HepG2 (cell line): ENCODE measurements around the gene MAPK8. TPM values are rescaled to one million over a fixed set of nuclear protein-coding genes. Genes with fewer than 3 reads are reported as not detected.
A peak's percentile ranks its signal among the peaks of the same experiment; 100 is the strongest.

ENCODE experiments used
- ATAC-seq: fragments of 200-7000 bp; cut with Tn5 transposase; 3 replicates; pipeline ENCODE4 v1.9.1; 2020; ENCODE audit warnings: mild to moderate bottlenecking, moderate library complexity
- BruUV-seq: library from RNA; stranded (reverse); fragments of 400-500 nt; replicated peaks from 2 replicates; lab custom pipeline; 2021; lab: Mats Ljungman, UMichigan
- CTCF ChIA-PET: fragments of 300-600 bp; formaldehyde crosslinking; extraction: SDS; loops from one replicate; lab custom pipeline; 2021; ENCODE audit warnings: low total read pairs, inconsistent platforms, low intra/inter-chr PET ratio; lab: Yijun Ruan, JAX
- POLR2A ChIA-PET: fragments of 350-600 bp; sonication (Branson Sonifier 250); formaldehyde crosslinking; loops from one replicate; lab custom pipeline; 2020; ENCODE audit warnings: antibody characterized with exemption, inconsistent platforms; lab: Yijun Ruan, JAX
- DNase-seq: peaks from one replicate; pipeline ENCODE4 v3.0.0-alpha.2; 2015; ENCODE audit warnings: low spot score
- FAIRE-seq: peaks from 3 replicates; lab custom pipeline; 2011; peaks lifted over from hg19 to GRCh38; lab: Jason Lieb, UNC
- H2AFZ ChIP-seq: one replicate; pipeline ENCODE4 v1.6.1; 2011; ENCODE audit warnings: low read length, inconsistent platforms
- H3K27ac ChIP-seq: fragments of 300-600 bp; 3 replicates; pipeline ENCODE4 v1.8.0; 2011; ENCODE audit warnings: mixed run types, mild to moderate bottlenecking, mixed read lengths, low read length, inconsistent platforms; ENCODE audit not compliant: insufficient read depth; ENCODE audit errors: extremely low read length
- H3K27me3 ChIP-seq, 2 experiments: fragments of 200-600 bp in 1 of 2; 2 replicates in 1 of 2; 3 replicates in 1 of 2; pipeline versions ENCODE4 v1.6.0 to v1.8.0; 2011; ENCODE audit warnings: low read length in 2 of 2, mild to moderate bottlenecking in 2 of 2, moderate library complexity in 2 of 2, inconsistent platforms in 1 of 2; ENCODE audit not compliant: insufficient read depth in 2 of 2, control insufficient read depth in 1 of 2
- H3K36me3 ChIP-seq, 2 experiments: fragments of 200-600 bp in 1 of 2; replicated peaks in 1 of 2; 2 replicates in 1 of 2; 3 replicates in 1 of 2; pipeline versions ENCODE4 v1.5.1 to v1.8.0; 2011; ENCODE audit warnings: low read length in 2 of 2, inconsistent platforms in 1 of 2; ENCODE audit not compliant: insufficient read depth in 2 of 2, control insufficient read depth in 1 of 2
- H3K4me1 ChIP-seq: 2 replicates; pipeline ENCODE4 v1.5.1; 2012; ENCODE audit warnings: low read length, inconsistent platforms; ENCODE audit not compliant: insufficient read depth
- H3K4me2 ChIP-seq: 2 replicates; pipeline ENCODE4 v1.6.0; 2011; ENCODE audit warnings: low read depth, low read length, inconsistent platforms
- H3K4me3 ChIP-seq, 3 experiments: fragments of 200-600 bp in 1 of 3; sonication (generic), shearing (Covaris generic) in 1 of 3; replicated peaks in 1 of 3; 2 replicates each; pipeline ENCODE4 v1.5.1; 2011 to 2016; ENCODE audit warnings: low read length in 3 of 3, inconsistent platforms in 2 of 3, low read depth in 2 of 3, mild to moderate bottlenecking in 2 of 3, control low read depth in 1 of 3, mixed read lengths in 1 of 3; ENCODE audit not compliant: insufficient read depth in 1 of 3
- H3K79me2 ChIP-seq: one replicate; pipeline ENCODE4 v1.6.1; 2011; ENCODE audit warnings: low read length, inconsistent platforms; ENCODE audit not compliant: insufficient read depth
- H3K9ac ChIP-seq: 2 replicates; pipeline ENCODE4 v1.6.0; 2011; ENCODE audit warnings: mild to moderate bottlenecking, low read depth, low read length, inconsistent platforms; ENCODE audit not compliant: insufficient read depth
- H3K9me3 ChIP-seq: 2 replicates; pipeline ENCODE4 v1.5.1; 2012; ENCODE audit warnings: mild to moderate bottlenecking, low read length
- H4K20me1 ChIP-seq: 2 replicates; pipeline ENCODE4 v1.6.0; 2011; ENCODE audit warnings: inconsistent platforms, mild to moderate bottlenecking, low read length, moderate library complexity; ENCODE audit not compliant: insufficient read depth
- CREB1 ChIP-seq, 2 experiments: fragments of 450-650 bp in 1 of 2; IDR thresholded peaks; 2 replicates each; pipeline ENCODE4 v1.6.1; 2016 to 2017; ENCODE audit warnings: control low read depth in 1 of 2, mild to moderate bottlenecking in 1 of 2, missing compliant biosample characterization in 1 of 2, missing genetic modification characterization in 1 of 2
- GATAD2A ChIP-seq: IDR thresholded peaks from 2 replicates; pipeline ENCODE4 v1.6.1; 2016
- MIXL1 ChIP-seq: IDR thresholded peaks from 2 replicates; pipeline ENCODE4 v1.6.1; 2016
- RAD21 ChIP-seq: fragments of 450-650 bp; formaldehyde crosslinking; IDR thresholded peaks from 2 replicates; pipeline ENCODE4 v1.5.0; 2020; ENCODE audit warnings: mild to moderate bottlenecking
- SMC3 ChIP-seq: IDR thresholded peaks from 2 replicates; pipeline ENCODE4 v1.6.1; 2011; ENCODE audit warnings: low read length, improper control_type of control experiment
- STAG1 ChIP-seq: sonication (generic); formaldehyde crosslinking; IDR thresholded peaks from 2 replicates; pipeline ENCODE4 v1.4.0; 2020; ENCODE audit warnings: missing genetic modification reagents
- ZNF329 ChIP-seq: sonication (generic); formaldehyde crosslinking; IDR thresholded peaks from 2 replicates; pipeline ENCODE4 v1.9.0; 2021; ENCODE audit warnings: low read depth, mild to moderate bottlenecking, missing genetic modification reagents
- ZNF451 ChIP-seq: sonication (generic); formaldehyde crosslinking; IDR thresholded peaks from 2 replicates; pipeline ENCODE4 v1.5.0; 2020; ENCODE audit warnings: mild to moderate bottlenecking, missing genetic modification reagents
- WGBS: methylation state at CpG from one replicate; pipeline ENCODE4 v1.1.6; 2017; ENCODE audit warnings: low lambda C conversion rate; 5-methylcytosine and 5-hydroxymethylcytosine counted together
- in situ Hi-C: cut with HindIII; loops from 2 replicates; pipeline ENCODE4 v1.10.0; 2017; ENCODE audit warnings: low pct_unique_long_range_greater_than_20kb; ENCODE audit not compliant: extremely low pct_ligation_motif_present
- intact Hi-C: fragments of 100-400 bp; cut with micrococcal nuclease; formaldehyde crosslinking; loops from one replicate; pipeline ENCODE4 v1.10.0; 2022; ENCODE audit not compliant: unreplicated experiment
- polyA plus RNA-seq, 8 experiments: library from polyadenylated mRNA; depleted of rRNA in 3 of 8; stranded (reverse) in 7 of 8; unstranded in 1 of 8; fragments of >200 nt; fragmentation: Illumina TruSeq in 4 of 8; extraction: Trizol in 4 of 8; gene quantifications; 2 replicates each; pipeline versions ENCODE4 v1.2.1 to v1.2.3, GENCODE V29; 2011 to 2016; ENCODE audit warnings: low read depth in 4 of 8, missing spikeins in 1 of 8, mixed read lengths in 1 of 8; ENCODE audit not compliant: insufficient read depth in 1 of 8
- total RNA-seq, 5 experiments: library from RNA; depleted of rRNA; stranded (reverse); fragments of >200 nt; fragmentation: Illumina TruSeq; extraction: Trizol; gene quantifications; 2 replicates each; pipeline ENCODE4 v1.2.3, GENCODE V29; 2016; ENCODE audit warnings: low read depth in 1 of 5
- TF ChIP-seq, protein P1 (sequence below): sonication (generic); formaldehyde crosslinking; IDR thresholded peaks from 2 replicates; pipeline ENCODE4 v1.5.0; 2020; ENCODE audit warnings: mild to moderate bottlenecking, missing genetic modification reagents, moderate library complexity
- TF ChIP-seq, protein P2 (sequence below): sonication (generic); formaldehyde crosslinking; IDR thresholded peaks from 2 replicates; pipeline ENCODE4 v1.4.0; 2020; ENCODE audit warnings: missing genetic modification reagents; ENCODE audit errors: not compliant biosample characterization

Gene MAPK8
- total and polyA plus RNA-seq, 2 of the 13 experiments (the other 11 are each of a cell fraction or from before 2014, with no cell fraction given): 41.6 to 47.3 TPM

GRCh38 chr10:48363617-48364355 is 57.3 kb downstream of the MAPK8 start:
- WGBS: 11% methylated on average over 5 of the region's 5 CpGs
- peak; percentile 74 for TF ChIP-seq RAD21
- TF ChIP-seq CREB1 (IDR thresholded peaks at IDR 0.05): no peak
- TF ChIP-seq CREB1 (CRISPR knock-in tag; IDR thresholded peaks at IDR 0.05): peak; percentile 12; the same call in 1 of the 2 replicates
- TF ChIP-seq, protein P1, sequence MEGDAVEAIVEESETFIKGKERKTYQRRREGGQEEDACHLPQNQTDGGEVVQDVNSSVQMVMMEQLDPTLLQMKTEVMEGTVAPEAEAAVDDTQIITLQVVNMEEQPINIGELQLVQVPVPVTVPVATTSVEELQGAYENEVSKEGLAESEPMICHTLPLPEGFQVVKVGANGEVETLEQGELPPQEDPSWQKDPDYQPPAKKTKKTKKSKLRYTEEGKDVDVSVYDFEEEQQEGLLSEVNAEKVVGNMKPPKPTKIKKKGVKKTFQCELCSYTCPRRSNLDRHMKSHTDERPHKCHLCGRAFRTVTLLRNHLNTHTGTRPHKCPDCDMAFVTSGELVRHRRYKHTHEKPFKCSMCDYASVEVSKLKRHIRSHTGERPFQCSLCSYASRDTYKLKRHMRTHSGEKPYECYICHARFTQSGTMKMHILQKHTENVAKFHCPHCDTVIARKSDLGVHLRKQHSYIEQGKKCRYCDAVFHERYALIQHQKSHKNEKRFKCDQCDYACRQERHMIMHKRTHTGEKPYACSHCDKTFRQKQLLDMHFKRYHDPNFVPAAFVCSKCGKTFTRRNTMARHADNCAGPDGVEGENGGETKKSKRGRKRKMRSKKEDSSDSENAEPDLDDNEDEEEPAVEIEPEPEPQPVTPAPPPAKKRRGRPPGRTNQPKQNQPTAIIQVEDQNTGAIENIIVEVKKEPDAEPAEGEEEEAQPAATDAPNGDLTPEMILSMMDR (CRISPR knock-in tag): peak; percentile 84
- TF ChIP-seq GATAD2A (CRISPR knock-in tag): 0 out of 2 replicates have a peak, but pooled peaks have one; percentile 18
- peak; percentile 85 for TF ChIP-seq SMC3
- TF ChIP-seq, protein P2, sequence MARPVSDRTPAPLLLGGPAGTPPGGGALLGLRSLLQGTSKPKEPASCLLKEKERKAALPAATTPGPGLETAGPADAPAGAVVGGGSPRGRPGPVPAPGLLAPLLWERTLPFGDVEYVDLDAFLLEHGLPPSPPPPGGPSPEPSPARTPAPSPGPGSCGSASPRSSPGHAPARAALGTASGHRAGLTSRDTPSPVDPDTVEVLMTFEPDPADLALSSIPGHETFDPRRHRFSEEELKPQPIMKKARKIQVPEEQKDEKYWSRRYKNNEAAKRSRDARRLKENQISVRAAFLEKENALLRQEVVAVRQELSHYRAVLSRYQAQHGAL (CRISPR knock-in tag): no peak
- 0 out of 2 replicates have a peak, but pooled peaks have one; percentile 27 for TF ChIP-seq MIXL1 (CRISPR knock-in tag)
- TF ChIP-seq STAG1: peak; percentile 88
- no peak for TF ChIP-seq ZNF451
- peak; percentile 97 for TF ChIP-seq ZNF329 (CRISPR knock-in tag)
- TF ChIP-seq, all 625 proteins: peak for 8
- FAIRE-seq (peak; percentile 59), ATAC-seq (peak; percentile 86), DNase-seq (peak; percentile 70)
- ChIA-PET CTCF (interaction anchor here (0.7 to 3.9 kb wide), 8 partner anchors 80 to 294 kb away, joined by 3 to 46 read pairs (median 3); no protein-coding TSS in a partner anchor), POLR2A (no interaction called here)
- peaks cover 21% of the 10 kb centered on the region for H3K4me1 ChIP-seq
- H2AFZ ChIP-seq: no peak overlapping the region
- in situ Hi-C loops (loop anchor here (5.0 to 25.0 kb wide), 3 partner anchors 84 to 299 kb away; no protein-coding TSS in a partner anchor), intact Hi-C loops (loop anchor here (1.0 to 10.0 kb wide), 5 partner anchors 21 to 294 kb away; no protein-coding TSS in a partner anchor)
- no peak overlapping the region for H3K27ac ChIP-seq
- H3K4me2 ChIP-seq: peak overlapping the region; percentile 30; the same call in 1 of the 2 replicates
- H3K9me3 ChIP-seq: no peaks in the 10 kb centered on the region
- H3K79me2 ChIP-seq: no peaks in the 10 kb centered on the region
- H3K9ac ChIP-seq: no peak overlapping the region
- H3K4me3 ChIP-seq: no peak overlapping the region; a peak in 1 of 6 replicates
- no peaks in the 10 kb centered on the region for H3K36me3 ChIP-seq
- H3K27me3 ChIP-seq: no peaks in the 10 kb centered on the region
- no peaks in the 10 kb centered on the region for H4K20me1 ChIP-seq
- no TSS peak for BruUV-seq
